ENCODE results near the gene TMEM164. TPM values are rescaled to one million over a fixed set of nuclear protein-coding genes. Genes with fewer than 3 reads are reported as not detected.

The TMEM164 gene
- total and polyA plus RNA-seq, 10 of the 15 experiments (the other 5 are each of a cell fraction or from before 2014, with no cell fraction given), result 0.61 to 18.3 (median 7.0) TPM

- H3K9me3 ChIP-seq (replicated peaks; ENCODE audit: control insufficient read depth, insufficient read depth, low read length), result no peaks in the 10 kb centered on the region
- ChIA-PET CTCF (interaction anchor here (0.7 to 23.7 kb wide), 24 partner anchors 9 to 1460 kb away, joined by 3 to 792 read pairs (median 4); partner anchors contain the start of gene RTL9), POLR2A (no interaction called here), RAD21 (ENCODE audit: unreplicated experiment) (interaction anchor here (0.6 to 9.3 kb wide), 13 partner anchors 9 to 277 kb away, joined by 3 to 130 read pairs (median 4); partner anchors contain the start of gene TMEM164), SMC1A (ENCODE audit: uncharacterized antibody, unreplicated experiment) (interaction anchor here (1.0 to 11.7 kb wide), 12 partner anchors 9 to 690 kb away, joined by 3 to 289 read pairs (median 9); partner anchors contain the start of gene AMMECR1)
- WGBS (ENCODE audit: insufficient coverage, insufficient replicate concordance, low lambda C conversion rate, missing lambda C conversion rate), result 8% methylated on average over 7 of the region's 7 CpGs
- in situ Hi-C loops (cut with MboI) (loop anchor here (5.0 to 25.0 kb wide), 2 partner anchors 528 to 688 kb away; no protein-coding TSS in a partner anchor), intact Hi-C loops (cut with micrococcal nuclease; ENCODE audit: unreplicated experiment) (no loop called here)
- no peaks in the 10 kb centered on the region; a peak in 1 of 4 replicates for H3K36me3 ChIP-seq (ENCODE audit: control insufficient read depth in 2 of 2, insufficient read depth in 2 of 2, low read length in 1 of 2)
- no peaks in the 10 kb centered on the region for H4K20me1 ChIP-seq (ENCODE audit: control insufficient read depth, insufficient read depth)
- no peak overlapping the region for H2AFZ ChIP-seq (ENCODE audit: control insufficient read depth, low read depth, low read length)
- FAIRE-seq (no peak), ATAC-seq (peak; percentile 50), DNase-seq (ENCODE audit: low read depth, low spot score) (no peak)
- peaks cover 11% of the 10 kb centered on the region for H3K4me1 ChIP-seq (ENCODE audit: control insufficient read depth, insufficient read depth, low read length)
- TF ChIP-seq CBX5 (IDR thresholded peaks at IDR 0.05; ENCODE audit: low read depth), result no peak
- 0 out of 2 replicates have a peak, but pooled peaks have one; percentile 38 for TF ChIP-seq NR2F1 (conservative IDR thresholded peaks at IDR 0.05)
- TF ChIP-seq ATF3 (IDR thresholded peaks at IDR 0.05; ENCODE audit: borderline replicate concordance, extremely low read depth, low read depth, low read length), result no peak
- no peak for TF ChIP-seq E4F1 (IDR thresholded peaks at IDR 0.05; ENCODE audit: borderline replicate concordance, partially characterized antibody)
- peak; percentile 80 for TF ChIP-seq RUNX3 (IDR thresholded peaks at IDR 0.05; ENCODE audit: low read length)
- TF ChIP-seq IKZF2 (IDR thresholded peaks at IDR 0.05), result peak; percentile 33 to 38; a peak in 2 of 4 replicates
- no peak for TF ChIP-seq CEBPB (IDR thresholded peaks at IDR 0.05; ENCODE audit: borderline replicate concordance in 1 of 2, low read depth in 2 of 2, low read length in 2 of 2)
- 0 out of 2 replicates have a peak, but pooled peaks have one; percentile 26 for TF ChIP-seq IKZF1 (conservative IDR thresholded peaks at IDR 0.05)
- no TSS peak for BruUV-seq (replicated peaks)
- H3K79me2 ChIP-seq (ENCODE audit: control insufficient read depth, insufficient read depth, low read length), result no peaks in the 10 kb centered on the region
- H3K4me2 ChIP-seq (ENCODE audit: control insufficient read depth, insufficient read depth), result peak overlapping the region; percentile 38
- H3K27me3 ChIP-seq (replicated peaks in 1 of 2; ENCODE audit: control insufficient read depth in 2 of 2, insufficient read depth in 2 of 2, low read length in 1 of 2), result no peaks in the 10 kb centered on the region
- no peak overlapping the region for H3K27ac ChIP-seq (ENCODE audit: control insufficient read depth, insufficient read depth)
- no peak overlapping the region for H3K9ac ChIP-seq (ENCODE audit: control insufficient read depth, insufficient read depth, low read length)
- H3K4me3 ChIP-seq, result no peak overlapping the region
Measured at GRCh38 chrX:110159235-110159634, 156.3 kb downstream of the TMEM164 start.

Data from GM12878 (cell line).